Activated CD4-positive, CD25-positive, alpha-beta regulatory T cell treated with anti-CD3 and anti-CD28 coated beads, Interleukin-2, amount 50 U/mL, for 24 hours (primary cell): ENCODE data around the gene GNRHR.

Experiments
- ATAC-seq, 2 donors: fragments of 150-1000 bp; cut with Tn5 transposase; one replicate each; pipeline ENCODE4 v1.10.0; 2021; ENCODE audit warnings: mild to moderate bottlenecking in 1 of 2, moderate library complexity in 1 of 2

The GNRHR gene

DNA sequence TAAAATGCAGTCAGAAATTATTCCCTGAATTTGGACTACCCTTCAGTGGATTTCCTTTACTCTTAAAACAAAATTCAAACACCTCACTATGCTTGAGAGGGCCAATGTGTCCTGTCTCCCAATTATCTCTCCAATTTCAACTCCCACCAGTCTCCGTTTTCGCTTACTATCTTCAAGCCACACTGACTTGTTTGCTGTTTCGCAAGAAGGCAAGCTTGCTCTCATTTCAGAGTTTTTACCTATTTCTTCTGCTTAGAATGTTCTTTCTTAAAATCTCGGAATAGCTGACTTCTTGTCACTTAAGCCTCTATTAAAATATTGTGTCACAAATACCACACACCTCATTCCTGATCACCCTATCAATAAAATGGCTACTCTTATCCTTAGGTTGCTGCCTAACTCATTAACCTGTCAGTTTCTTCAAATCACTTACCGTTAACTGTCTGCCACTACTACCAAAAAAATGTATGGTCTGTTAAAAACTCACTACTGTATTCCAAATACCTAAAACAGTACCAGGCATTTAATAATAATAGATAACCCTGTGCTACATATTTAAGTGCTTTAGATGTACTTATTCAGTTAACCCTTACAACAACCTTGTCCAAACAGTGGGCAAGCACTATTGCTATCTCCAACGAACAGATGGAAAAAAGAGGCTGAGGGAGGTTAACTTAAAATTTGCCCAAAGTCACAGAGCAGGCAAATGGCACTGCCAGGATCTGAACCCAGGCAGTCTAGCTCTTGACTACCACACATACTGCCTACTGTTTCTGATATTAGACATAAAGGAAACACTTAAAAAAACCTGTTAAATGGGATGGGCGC is 56.1 kb downstream of the GNRHR start:
- no peak for ATAC-seq

DNA sequence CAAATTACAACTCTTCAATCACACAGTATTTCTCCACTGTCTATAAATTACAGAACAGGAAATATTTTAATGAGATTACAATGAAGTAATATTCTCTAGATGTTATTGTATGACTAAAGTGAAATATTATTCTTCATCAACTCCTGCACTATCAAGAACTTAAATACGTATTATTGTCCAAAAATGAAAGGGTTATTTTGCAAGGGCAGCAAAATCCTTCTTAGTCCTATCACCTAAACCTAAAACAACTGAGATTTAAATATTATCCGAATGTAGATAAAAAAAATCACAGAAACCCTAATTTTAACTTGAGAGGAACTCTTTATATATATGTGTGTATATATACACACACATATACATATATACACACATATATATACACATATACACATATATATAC is 58.1 kb downstream of the GNRHR start:
- no peak for ATAC-seq

DNA sequence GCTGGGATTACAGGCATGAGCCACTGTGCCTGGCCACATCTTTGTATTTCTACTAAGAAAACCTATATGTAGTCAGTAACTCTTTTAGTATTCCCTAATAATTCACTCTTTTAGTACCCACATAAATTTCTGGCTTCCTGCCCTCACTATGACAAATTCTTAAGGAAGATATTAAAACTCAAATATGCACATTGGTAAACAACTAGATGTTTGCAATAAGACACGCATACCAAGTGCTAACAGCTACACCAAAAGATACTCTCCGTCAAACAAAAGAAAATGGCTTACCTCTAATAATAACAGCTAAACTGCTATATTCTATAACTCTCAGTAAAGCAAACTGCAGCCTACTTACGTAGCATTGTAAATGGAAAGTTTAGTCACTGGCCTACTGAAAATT is 59.5 kb downstream of the GNRHR start:
- no peak for ATAC-seq

DNA sequence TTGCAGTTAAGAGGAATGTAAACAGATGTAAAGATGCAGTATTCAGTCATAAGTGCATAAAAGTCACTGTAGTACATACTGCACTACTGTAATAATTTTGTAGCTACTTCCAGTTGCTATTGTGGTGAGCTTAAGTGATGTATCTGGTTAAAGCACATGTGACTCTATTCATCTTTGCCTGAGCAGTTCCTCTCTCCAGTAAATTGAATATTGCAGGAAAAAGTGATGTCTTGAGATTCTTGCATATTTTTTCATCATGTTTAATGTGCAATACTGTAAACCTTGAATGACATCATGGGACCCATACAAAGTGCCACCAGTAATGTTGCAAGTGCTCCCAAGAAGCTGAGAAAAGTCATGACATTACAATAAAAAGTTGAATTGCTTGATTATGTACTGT is 62.9 kb downstream of the GNRHR start:
- ATAC-seq: no peak
